Measurements from ENCODE around the gene RNPEP. TPM values are rescaled to one million over a fixed set of nuclear protein-coding genes. Genes with fewer than 3 reads are reported as not detected.
"Not testable (repeated sequence)": the region's sequence is repeated elsewhere in the genome, so short reads cannot be mapped to it uniquely, and the experiment has no call there.

The RNPEP gene
- total RNA-seq, 1 donor from 2014 or later, result 75.8 TPM

DNA sequence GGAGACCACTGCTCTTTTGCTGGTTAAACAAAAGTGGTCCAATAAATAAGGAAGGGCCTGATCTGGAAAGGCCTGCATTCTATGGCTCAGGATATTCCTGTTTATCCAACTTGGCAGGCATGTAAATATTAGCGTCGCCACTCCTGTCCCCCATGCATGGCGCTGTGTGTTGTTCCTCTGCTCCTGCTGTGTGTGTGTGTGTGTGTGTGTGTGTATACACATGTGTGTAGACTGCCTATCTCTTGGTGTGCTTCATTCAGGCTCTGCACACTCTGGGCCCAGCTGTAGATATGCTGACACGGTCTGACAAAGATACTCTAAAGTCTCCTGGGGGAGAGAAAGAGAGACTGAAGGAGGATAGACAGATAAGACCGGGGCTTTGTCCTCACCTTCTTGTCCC is 42.9 kb upstream of the RNPEP start:
- no peak for DNase-seq (ENCODE audit: low read depth)
- H3K36me3 ChIP-seq (ENCODE audit: control insufficient read depth, insufficient read depth, low read length), result no peaks in the 10 kb centered on the region
- TF ChIP-seq, protein P1, sequence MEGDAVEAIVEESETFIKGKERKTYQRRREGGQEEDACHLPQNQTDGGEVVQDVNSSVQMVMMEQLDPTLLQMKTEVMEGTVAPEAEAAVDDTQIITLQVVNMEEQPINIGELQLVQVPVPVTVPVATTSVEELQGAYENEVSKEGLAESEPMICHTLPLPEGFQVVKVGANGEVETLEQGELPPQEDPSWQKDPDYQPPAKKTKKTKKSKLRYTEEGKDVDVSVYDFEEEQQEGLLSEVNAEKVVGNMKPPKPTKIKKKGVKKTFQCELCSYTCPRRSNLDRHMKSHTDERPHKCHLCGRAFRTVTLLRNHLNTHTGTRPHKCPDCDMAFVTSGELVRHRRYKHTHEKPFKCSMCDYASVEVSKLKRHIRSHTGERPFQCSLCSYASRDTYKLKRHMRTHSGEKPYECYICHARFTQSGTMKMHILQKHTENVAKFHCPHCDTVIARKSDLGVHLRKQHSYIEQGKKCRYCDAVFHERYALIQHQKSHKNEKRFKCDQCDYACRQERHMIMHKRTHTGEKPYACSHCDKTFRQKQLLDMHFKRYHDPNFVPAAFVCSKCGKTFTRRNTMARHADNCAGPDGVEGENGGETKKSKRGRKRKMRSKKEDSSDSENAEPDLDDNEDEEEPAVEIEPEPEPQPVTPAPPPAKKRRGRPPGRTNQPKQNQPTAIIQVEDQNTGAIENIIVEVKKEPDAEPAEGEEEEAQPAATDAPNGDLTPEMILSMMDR (IDR thresholded peaks at IDR 0.05; ENCODE audit: insufficient read depth, low read length, poor library complexity, severe bottlenecking), result no peak

DNA sequence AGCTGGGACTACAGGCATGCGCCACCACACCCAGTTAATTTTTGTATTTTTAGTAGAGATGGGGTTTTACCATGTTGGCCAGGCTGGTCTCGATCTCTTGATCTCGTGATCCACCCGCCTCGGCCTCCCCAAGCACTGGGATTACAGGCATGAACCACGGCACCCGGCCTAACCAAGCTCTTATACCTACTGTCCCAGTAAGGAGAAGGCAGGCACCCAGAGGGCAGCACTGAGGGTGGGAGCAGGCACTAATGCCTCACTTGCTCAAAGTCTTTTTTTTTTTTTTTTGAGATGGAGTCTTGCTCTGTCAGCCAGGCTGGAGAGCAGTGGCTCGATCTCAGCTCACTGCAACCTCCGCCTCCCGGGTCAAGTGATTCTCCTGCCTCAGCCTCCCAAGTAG is 42.1 kb upstream of the RNPEP start:
- not testable (repeated sequence) for H3K36me3 ChIP-seq (ENCODE audit: control insufficient read depth, insufficient read depth, low read length); H3K4me3 ChIP-seq (ENCODE audit: low read depth, low read length); DNase-seq (ENCODE audit: low read depth); H3K27me3 ChIP-seq (ENCODE audit: control insufficient read depth, insufficient read depth, low read length)

More for the DNA sequence above, 42.9 kb upstream of the RNPEP start:
- H3K27me3 ChIP-seq (ENCODE audit: control insufficient read depth, insufficient read depth, low read length), result no peaks in the 10 kb centered on the region
- no peak overlapping the region for H3K4me3 ChIP-seq (ENCODE audit: low read depth, low read length)

DNA sequence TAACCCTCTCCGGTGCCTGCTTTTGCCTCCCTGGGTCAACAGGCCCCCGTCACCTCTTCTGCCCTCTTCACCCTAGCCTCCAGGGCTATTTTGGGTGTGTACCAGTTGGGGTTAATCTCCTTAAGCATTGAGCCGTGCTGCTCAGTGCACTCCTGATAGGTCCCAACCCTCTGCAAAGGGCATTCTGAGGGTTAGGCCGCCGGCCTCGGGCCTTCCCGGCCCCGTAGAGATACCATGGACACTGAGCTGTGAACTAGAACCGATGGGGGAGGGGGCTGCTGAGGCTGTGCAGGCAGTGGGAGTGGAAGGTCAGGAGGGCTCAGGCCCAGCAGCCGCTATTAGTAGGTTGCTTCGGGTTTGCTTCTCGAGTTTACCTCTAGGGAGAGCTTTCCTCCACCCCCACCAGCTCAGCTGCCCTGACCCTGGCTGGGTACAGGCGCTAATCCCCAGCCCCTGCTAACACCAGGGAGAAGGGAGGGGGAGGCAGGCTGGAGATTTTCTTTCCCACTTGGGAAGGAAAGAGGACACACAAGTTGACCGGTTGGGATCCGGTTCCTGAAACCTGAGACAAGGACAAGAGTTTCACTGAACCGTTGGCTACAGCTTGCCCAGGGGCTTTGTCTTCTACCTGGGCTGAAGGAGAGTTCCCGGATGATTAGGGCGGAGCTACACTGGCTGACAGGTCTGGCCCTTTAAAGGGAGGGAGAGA is 40.9 kb upstream of the RNPEP start:
- Histone ChIP-seq H3K36me3 (ENCODE audit: control insufficient read depth, insufficient read depth, low read length) (no peaks in the 10 kb centered on the region), H3K27me3 (ENCODE audit: control insufficient read depth, insufficient read depth, low read length) (no peaks in the 10 kb centered on the region), H3K4me3 (ENCODE audit: low read depth, low read length) (no peak overlapping the region)
- TF ChIP-seq, protein P1 (IDR thresholded peaks at IDR 0.05; ENCODE audit: insufficient read depth, low read length, poor library complexity, severe bottlenecking), result no peak
- DNase-seq (ENCODE audit: low read depth), result no peak

DNA sequence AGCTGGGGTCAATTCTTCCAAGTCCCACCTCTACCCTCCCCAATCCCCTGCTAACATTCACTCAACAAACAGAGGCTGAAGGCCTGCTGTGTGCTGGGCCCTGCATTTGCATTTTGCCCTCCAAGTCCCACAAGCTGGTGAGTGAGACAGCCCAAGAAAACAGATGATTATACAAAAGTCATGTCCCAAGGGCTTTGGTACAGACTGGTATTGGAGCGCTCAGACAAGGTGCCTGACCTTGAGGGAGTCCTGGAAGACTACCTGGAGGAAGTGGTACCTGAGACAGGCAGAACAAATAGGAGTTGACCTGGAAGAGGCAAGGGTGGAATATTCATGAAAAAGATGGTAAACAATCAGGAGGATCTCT is 40.3 kb upstream of the RNPEP start:
- DNase-seq (ENCODE audit: low read depth), result no peak
- Histone ChIP-seq H3K27me3 (ENCODE audit: control insufficient read depth, insufficient read depth, low read length) (no peaks in the 10 kb centered on the region), H3K4me3 (ENCODE audit: low read depth, low read length) (no peak overlapping the region), H3K36me3 (ENCODE audit: control insufficient read depth, insufficient read depth, low read length) (no peaks in the 10 kb centered on the region)
- TF ChIP-seq, protein P1 (IDR thresholded peaks at IDR 0.05; ENCODE audit: insufficient read depth, low read length, poor library complexity, severe bottlenecking), result no peak

DNA sequence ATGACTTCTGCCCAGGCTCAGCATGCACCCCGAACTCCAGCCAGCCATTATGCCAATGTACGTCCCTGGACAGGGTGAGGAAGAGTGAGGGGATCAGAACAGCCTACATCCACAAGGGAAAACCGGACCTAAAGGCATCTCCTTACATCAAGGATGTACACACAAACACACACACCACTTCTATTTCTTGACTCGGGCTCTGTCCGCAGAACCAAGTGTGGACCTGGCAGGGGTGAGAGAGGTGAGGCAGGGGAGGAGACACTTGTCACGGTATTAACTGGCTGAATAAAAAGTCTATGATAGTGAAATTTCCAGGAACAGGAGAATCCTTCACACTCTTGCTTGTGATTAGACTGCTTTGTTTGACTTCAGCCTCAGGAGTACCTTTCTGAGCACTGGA is 38.4 kb upstream of the RNPEP start:
- H3K27me3 ChIP-seq (ENCODE audit: control insufficient read depth, insufficient read depth, low read length), result peaks cover 5% of the 10 kb centered on the region
- H3K36me3 ChIP-seq (ENCODE audit: control insufficient read depth, insufficient read depth, low read length), result no peaks in the 10 kb centered on the region
- no peak for DNase-seq (ENCODE audit: low read depth)
- TF ChIP-seq, protein P1 (IDR thresholded peaks at IDR 0.05; ENCODE audit: insufficient read depth, low read length, poor library complexity, severe bottlenecking), result no peak
- H3K4me3 ChIP-seq (ENCODE audit: low read depth, low read length), result no peak overlapping the region

DNA sequence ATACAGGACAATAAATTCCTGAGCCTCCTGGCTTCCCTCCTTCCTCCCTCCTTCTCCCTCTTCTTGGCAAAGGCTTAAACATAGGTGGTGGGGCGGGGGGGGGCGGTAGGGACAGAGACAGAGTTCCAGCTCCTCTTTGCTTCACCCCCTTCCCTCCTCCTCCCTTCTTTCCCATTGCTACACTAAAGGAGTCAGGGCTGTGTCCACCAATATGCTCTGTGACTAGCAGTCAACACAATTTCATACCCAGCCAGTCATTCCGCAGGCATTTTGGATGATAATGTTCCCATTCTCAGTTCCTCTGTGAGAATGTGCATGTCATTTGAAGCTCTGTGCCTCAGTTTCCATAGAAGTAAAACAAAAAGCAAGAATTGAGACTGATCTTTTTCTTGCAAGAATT is 37.8 kb upstream of the RNPEP start:
- TF ChIP-seq, protein P1 (IDR thresholded peaks at IDR 0.05; ENCODE audit: insufficient read depth, low read length, poor library complexity, severe bottlenecking), result no peak
- Histone ChIP-seq H3K4me3 (ENCODE audit: low read depth, low read length) (no peak overlapping the region), H3K27me3 (ENCODE audit: control insufficient read depth, insufficient read depth, low read length) (peaks cover 5% of the 10 kb centered on the region)

More for the DNA sequence above, 37.8 kb upstream of the RNPEP start:
- DNase-seq (ENCODE audit: low read depth), result no peak
- H3K36me3 ChIP-seq (ENCODE audit: control insufficient read depth, insufficient read depth, low read length), result no peaks in the 10 kb centered on the region
